Esophagus muscularis mucosa (tissue), 4 donors: Measurements from ENCODE around the gene NOG.

Experiments
- EP300 ChIP-seq: sonication (generic); formaldehyde crosslinking; IDR thresholded peaks from one replicate; pipeline ENCODE4 v1.6.1; 2017; ENCODE audit warnings: antibody characterized with exemption
- POLR2AphosphoS5 ChIP-seq, 2 donors: sonication (generic); formaldehyde crosslinking; IDR thresholded peaks; one replicate each; pipeline ENCODE4 v1.6.1; 2017; ENCODE audit warnings: antibody characterized with exemption in 2 of 2
- TF ChIP-seq, protein P1 (sequence below), 3 experiments: fragments of 200-600 bp in 2 of 3; fragments of 450-650 bp in 1 of 3; sonication (generic) in 2 of 3; IDR thresholded peaks; one replicate each; pipeline ENCODE4 v1.5.1; 2017 to 2019; ENCODE audit warnings: antibody characterized with exemption in 3 of 3, mild to moderate bottlenecking in 2 of 3, moderate library complexity in 1 of 3

- TF ChIP-seq, protein P1, sequence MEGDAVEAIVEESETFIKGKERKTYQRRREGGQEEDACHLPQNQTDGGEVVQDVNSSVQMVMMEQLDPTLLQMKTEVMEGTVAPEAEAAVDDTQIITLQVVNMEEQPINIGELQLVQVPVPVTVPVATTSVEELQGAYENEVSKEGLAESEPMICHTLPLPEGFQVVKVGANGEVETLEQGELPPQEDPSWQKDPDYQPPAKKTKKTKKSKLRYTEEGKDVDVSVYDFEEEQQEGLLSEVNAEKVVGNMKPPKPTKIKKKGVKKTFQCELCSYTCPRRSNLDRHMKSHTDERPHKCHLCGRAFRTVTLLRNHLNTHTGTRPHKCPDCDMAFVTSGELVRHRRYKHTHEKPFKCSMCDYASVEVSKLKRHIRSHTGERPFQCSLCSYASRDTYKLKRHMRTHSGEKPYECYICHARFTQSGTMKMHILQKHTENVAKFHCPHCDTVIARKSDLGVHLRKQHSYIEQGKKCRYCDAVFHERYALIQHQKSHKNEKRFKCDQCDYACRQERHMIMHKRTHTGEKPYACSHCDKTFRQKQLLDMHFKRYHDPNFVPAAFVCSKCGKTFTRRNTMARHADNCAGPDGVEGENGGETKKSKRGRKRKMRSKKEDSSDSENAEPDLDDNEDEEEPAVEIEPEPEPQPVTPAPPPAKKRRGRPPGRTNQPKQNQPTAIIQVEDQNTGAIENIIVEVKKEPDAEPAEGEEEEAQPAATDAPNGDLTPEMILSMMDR (IDR thresholded peaks at IDR 0.05), result no peak
- no peak for TF ChIP-seq POLR2AphosphoS5 (IDR thresholded peaks at IDR 0.05)
- TF ChIP-seq EP300, result no peak
Observed at GRCh38 chr17:56610321-56610720, 16.8 kb downstream of the NOG start.
